OCI-LY7 (cell line): ENCODE data around the gene EXOC4.

Source experiments
- EZH2phosphoT487 ChIP-seq: fragments of 200-600 bp; sonication (generic); IDR thresholded peaks from 2 replicates; pipeline ENCODE4 v1.6.1; 2018; ENCODE audit warnings: low read depth, borderline replicate concordance, mild to moderate bottlenecking, mixed run types, antibody characterized with exemption, low read length, moderate library complexity, mixed read lengths
- TF ChIP-seq, protein P1 (sequence below): fragments of 200-600 bp; sonication (generic); conservative IDR thresholded peaks from 2 replicates; pipeline ENCODE4 v1.5.1; 2014; ENCODE audit warnings: mild to moderate bottlenecking, antibody characterized with exemption, low read length, moderate library complexity, mixed read lengths

DNA sequence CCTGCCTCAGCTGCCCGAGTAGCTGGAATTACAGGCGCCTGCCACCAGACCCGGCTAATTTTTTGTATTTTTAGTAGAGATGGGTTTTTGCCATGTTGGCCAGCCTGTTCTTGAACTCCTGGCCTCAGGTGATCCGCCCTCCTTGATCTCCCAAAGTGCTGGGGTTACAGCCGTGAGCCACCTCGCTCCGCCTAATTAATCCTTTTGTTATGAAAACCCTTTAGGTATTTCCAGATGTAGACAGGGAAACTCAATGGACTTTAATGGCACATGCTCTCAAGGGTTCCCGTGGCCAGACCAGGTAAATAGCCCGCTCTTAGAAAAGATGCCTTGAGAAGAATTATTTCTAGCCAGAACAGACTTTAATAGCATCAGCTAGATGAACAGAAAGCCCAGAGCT, 19.7 kb upstream of the EXOC4 start:
- TF ChIP-seq, protein P1, sequence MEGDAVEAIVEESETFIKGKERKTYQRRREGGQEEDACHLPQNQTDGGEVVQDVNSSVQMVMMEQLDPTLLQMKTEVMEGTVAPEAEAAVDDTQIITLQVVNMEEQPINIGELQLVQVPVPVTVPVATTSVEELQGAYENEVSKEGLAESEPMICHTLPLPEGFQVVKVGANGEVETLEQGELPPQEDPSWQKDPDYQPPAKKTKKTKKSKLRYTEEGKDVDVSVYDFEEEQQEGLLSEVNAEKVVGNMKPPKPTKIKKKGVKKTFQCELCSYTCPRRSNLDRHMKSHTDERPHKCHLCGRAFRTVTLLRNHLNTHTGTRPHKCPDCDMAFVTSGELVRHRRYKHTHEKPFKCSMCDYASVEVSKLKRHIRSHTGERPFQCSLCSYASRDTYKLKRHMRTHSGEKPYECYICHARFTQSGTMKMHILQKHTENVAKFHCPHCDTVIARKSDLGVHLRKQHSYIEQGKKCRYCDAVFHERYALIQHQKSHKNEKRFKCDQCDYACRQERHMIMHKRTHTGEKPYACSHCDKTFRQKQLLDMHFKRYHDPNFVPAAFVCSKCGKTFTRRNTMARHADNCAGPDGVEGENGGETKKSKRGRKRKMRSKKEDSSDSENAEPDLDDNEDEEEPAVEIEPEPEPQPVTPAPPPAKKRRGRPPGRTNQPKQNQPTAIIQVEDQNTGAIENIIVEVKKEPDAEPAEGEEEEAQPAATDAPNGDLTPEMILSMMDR, result no peak
- no peak for TF ChIP-seq EZH2phosphoT487
